Hepatocyte (in vitro differentiated cells): ENCODE results near the gene KIAA0513.

Source experiments
- CTCF ChIP-seq: fragments of 200-600 bp; sonication (generic); IDR thresholded peaks from 2 replicates; pipeline ENCODE4 v1.5.1; 2016; ENCODE audit warnings: antibody characterized with exemption, mild to moderate bottlenecking; ENCODE audit not compliant: poor library complexity
- EZH2 ChIP-seq: fragments of 200-600 bp; sonication (generic); IDR thresholded peaks from 2 replicates; pipeline ENCODE4 v1.6.1; 2016; ENCODE audit warnings: antibody characterized with exemption, mild to moderate bottlenecking, borderline replicate concordance
- EZH2phosphoT487 ChIP-seq: fragments of 200-600 bp; sonication (generic); IDR thresholded peaks from one replicate; pipeline ENCODE4 v1.6.1; 2018; ENCODE audit warnings: antibody characterized with exemption, mild to moderate bottlenecking, low read depth, moderate library complexity; ENCODE audit not compliant: unreplicated experiment, severe bottlenecking

- TF ChIP-seq EZH2phosphoT487 = no peak
- no peak for TF ChIP-seq CTCF
- TF ChIP-seq EZH2 = no peak
These were observed 46.8 kb downstream of the KIAA0513 start for GRCh38 chr16:85074225-85074914.
